Activated T-cell treated with anti-CD3 and anti-CD28 coated beads for 24 hours (primary cell): ENCODE measurements around the gene PHIP.

Source experiments
- DNase-seq: peaks from one replicate; pipeline ENCODE4 v3.0.0-alpha.2; 2020; ENCODE audit warnings: low read depth

PHIP gene

DNA sequence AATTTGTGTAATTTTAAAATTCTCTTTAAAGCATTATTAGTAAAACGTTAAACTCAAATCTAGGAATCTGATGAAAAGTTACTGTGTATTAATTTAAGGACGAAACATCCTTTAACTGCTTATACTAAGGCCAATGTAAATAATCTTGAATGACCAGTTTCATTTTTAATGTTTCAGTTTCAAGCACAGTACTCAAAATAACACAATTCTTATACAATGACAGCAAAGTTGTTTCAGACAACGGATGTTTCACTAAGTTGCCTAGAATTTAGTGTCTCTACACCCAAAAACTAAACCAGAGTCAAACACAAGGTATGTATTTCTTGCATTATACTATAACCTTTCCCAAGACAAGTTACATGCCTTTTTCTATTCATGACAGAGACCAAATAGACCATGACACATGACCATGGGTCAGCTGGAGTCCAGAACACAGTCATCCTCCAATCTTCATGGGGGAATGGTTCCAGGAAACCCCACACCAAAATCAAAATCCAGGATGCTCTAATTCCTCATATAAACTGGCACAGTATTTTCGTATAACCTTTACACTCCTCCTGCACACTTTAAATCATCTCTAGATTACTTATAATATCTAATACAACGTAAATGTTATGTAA lies 7.7 kb downstream of the PHIP start:
- no peak for DNase-seq

DNA sequence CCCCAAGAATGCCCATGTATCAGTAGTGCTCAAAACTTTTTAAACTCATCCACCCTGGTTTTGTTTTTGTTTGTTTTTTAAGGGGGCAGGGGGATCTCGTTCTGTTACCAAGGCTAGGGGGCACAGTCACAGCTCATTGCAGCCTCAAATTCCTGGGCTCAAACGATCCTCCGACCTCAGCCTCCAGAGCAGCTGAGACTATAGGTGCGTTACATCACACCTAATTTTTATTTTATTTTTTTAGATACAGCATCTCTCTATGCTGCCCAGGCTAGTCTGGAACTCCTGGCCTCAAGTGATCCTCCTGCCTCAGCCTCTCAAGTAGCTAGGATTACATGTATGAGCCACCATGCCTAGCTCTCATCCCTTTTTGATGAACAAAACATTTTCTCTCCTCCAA lies 11.2 kb downstream of the PHIP start:
- no peak for DNase-seq

GRCh38 chr6:79066330-79066729 lies 11.7 kb downstream of the PHIP start:
- no peak for DNase-seq

DNA sequence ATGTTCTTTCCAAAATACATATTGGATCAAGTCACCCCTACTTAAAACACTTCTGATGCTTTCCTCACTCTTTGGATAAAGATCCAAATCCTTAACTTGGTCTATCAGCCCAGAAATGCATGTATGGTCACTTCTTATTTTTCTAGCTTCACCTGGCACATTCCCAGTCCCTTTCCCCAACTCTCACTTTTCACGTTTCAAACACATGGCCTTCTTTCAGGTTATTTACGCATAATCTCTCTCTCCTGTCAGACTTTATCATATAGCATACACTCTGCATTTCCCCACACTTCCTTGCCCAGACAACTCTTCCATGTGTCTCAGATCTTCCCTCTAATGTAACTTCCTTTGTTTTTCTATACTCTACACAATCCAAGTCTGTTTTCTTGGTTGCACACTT lies 12.8 kb downstream of the PHIP start:
- DNase-seq: no peak

- no peak for DNase-seq
Measured at GRCh38 chr6:79064635-79065034, 13.4 kb downstream of the PHIP start.

GRCh38 chr6:79062708-79063107 lies 15.3 kb downstream of the PHIP start:
- no peak for DNase-seq

- DNase-seq: no peak
Measured at GRCh38 chr6:79057746-79058145, 20.3 kb downstream of the PHIP start.

GRCh38 chr6:79056226-79056625 lies 21.8 kb downstream of the PHIP start:
- no peak for DNase-seq

DNA sequence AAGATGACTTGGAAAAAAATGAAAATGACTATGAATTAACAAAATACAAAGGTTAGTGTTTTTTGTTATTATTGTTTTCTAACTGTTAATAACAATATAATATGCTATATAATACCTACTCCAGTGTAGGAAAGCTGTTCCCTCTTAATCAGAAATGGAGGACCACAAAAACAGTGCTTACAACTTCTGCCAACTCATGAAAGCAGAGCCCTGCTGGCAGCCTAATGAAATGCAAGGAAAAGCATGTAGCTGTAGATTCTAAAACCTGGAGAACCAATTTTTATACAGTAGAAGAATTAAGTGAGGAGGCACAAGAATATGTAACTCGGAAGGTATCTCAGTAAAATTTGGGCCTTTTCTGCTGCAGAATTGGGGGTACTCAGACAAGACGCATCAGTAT lies 29.4 kb downstream of the PHIP start:
- DNase-seq: no peak

GRCh38 chr6:79047072-79047471 lies 31.0 kb downstream of the PHIP start:
- DNase-seq: no peak

DNA sequence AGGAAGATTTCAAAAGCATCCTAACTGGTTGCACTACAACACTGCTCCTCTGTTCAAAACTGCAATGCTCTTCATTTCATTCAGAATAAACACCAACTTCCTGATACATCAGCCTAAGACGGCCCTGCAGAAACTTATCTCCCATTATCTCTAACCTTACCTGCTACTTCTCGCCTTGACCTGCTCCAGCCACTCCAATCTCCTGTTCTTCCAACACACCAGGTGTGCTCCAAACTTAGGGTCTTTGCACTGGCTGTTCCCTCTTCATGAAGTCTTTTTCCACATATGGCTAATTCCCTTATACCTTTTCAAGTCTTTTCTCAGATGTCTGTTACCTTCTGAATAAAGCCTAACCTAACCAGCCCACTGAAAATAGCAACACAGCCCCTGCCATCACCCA lies 32.1 kb downstream of the PHIP start:
- DNase-seq: no peak

GRCh38 chr6:79042799-79043126 lies 35.3 kb downstream of the PHIP start:
- DNase-seq: no peak

- DNase-seq: no peak
Measured at GRCh38 chr6:79042088-79042798, 35.8 kb downstream of the PHIP start.

GRCh38 chr6:79040083-79040482 lies 38.0 kb downstream of the PHIP start:
- DNase-seq: no peak

GRCh38 chr6:79038061-79038460 lies 40.0 kb downstream of the PHIP start:
- DNase-seq: no peak

- DNase-seq: no peak
Measured at GRCh38 chr6:79034865-79035264, 43.2 kb downstream of the PHIP start.

GRCh38 chr6:79033279-79033678 lies 44.8 kb downstream of the PHIP start:
- no peak for DNase-seq

DNA sequence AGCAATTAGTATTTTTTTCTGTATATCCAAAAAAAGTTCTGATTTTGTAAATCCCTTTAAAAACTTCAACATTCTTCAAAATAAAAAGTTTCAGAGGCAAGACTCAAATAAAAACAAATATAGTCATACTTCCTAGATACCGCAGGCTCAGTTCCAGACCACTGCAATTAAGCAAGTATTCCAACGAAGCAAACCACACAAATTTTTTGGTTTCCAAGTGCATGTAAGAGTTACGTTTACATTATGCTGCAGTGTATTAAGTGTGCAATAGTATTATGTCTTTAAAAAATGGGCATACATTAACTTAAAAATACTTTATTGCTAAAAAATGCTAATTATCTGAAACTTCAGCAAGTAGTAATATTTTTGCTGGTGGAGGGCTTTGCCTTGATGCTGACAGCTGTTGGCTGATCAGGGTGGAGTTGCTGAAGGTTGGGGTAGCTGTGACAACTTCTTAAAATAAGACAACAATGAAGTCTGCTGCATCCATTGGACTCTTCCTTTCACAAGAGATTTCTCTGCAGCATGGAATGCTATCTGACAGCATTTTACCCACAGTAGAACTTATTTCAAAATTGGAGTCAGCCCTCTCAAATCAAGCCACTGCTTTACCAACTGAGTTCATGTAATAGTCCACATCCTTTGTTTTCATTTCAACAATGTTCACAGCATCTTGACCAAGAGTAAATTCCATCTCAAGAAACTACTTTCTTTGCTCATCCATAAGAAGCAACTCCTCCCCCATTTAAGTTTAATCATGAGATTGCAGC lies 46.0 kb downstream of the PHIP start:
- DNase-seq: no peak

DNA sequence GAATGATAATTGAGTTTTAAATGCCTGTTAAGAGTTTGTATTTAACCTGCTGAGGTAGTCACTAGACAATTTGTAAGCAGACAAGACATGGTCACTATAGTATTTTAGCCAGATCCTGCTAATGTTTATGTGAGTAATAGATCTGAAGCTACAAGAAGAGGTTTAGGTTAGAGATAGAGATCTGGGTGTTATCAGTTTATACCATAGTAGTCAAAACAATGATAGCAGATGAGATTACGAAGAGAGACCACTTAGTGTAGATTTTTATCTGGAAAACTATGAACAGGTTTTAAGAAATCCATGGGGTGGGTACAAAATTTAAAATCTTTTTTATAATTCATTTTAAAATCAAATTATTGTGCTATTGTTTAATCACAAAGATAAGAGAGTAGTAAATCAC lies 47.5 kb downstream of the PHIP start:
- no peak for DNase-seq

- DNase-seq: no peak
Measured at GRCh38 chr6:79030023-79030422, 48.0 kb downstream of the PHIP start.

- no peak for DNase-seq
Measured at GRCh38 chr6:79028641-79029314, 49.3 kb downstream of the PHIP start.

GRCh38 chr6:79011940-79012339 lies 66.1 kb downstream of the PHIP start:
- no peak for DNase-seq

GRCh38 chr6:79010422-79010821 lies 67.6 kb downstream of the PHIP start:
- no peak for DNase-seq
